Measurements from ENCODE around the gene GJE1. TPM values are rescaled to one million over a fixed set of nuclear protein-coding genes. Genes with fewer than 3 reads are reported as not detected.

GJE1 gene
- total RNA-seq, 2 donors from 2014 or later = not detected

- Mint-ChIP-seq H3K27ac (no peak overlapping the region), H3K4me3 (no peak overlapping the region), H3K4me1 (ENCODE audit: low read depth in 2 of 2) (peaks cover 0 to 3% of the 10 kb centered on the region in 2 donors), H3K27me3 (no peaks in the 10 kb centered on the region), H3K9me3 (peaks cover 3% of the 10 kb centered on the region), H3K36me3 (peaks cover 43% of the 10 kb centered on the region)
- DNase-seq (ENCODE audit: low spot score) (no peak), ATAC-seq (no peak)
Observed at GRCh38 chr6:142174703-142175102, 42.0 kb downstream of the GJE1 start.

- DNase-seq (ENCODE audit: low spot score) = no peak
- Mint-ChIP-seq H3K4me1 (ENCODE audit: low read depth in 2 of 2) (peaks cover 5 to 9% of the 10 kb centered on the region in 2 donors), H3K36me3 (peaks cover 40% of the 10 kb centered on the region), H3K27ac (no peak overlapping the region), H3K4me3 (no peak overlapping the region), H3K27me3 (no peaks in the 10 kb centered on the region), H3K9me3 (peaks cover 3% of the 10 kb centered on the region)
- no peak for ATAC-seq
Observed at GRCh38 chr6:142178129-142178528, 45.4 kb downstream of the GJE1 start.

- Mint-ChIP-seq H3K27ac (no peak overlapping the region), H3K27me3 (no peaks in the 10 kb centered on the region), H3K9me3 (no peaks in the 10 kb centered on the region), H3K36me3 (peaks cover 20% of the 10 kb centered on the region), H3K4me3 (no peak overlapping the region), H3K4me1 (ENCODE audit: low read depth in 2 of 2) (peaks cover 9 to 14% of the 10 kb centered on the region in 2 donors)
- no peak for ATAC-seq
- DNase-seq (ENCODE audit: low spot score) = no peak
Observed at GRCh38 chr6:142182004-142182403, 49.3 kb downstream of the GJE1 start.

GRCh38 chr6:142183351-142183750 is 50.6 kb downstream of the GJE1 start:
- Mint-ChIP-seq H3K9me3 (no peaks in the 10 kb centered on the region), H3K4me3 (no peak overlapping the region), H3K4me1 (ENCODE audit: low read depth in 2 of 2) (peaks cover 9 to 14% of the 10 kb centered on the region in 2 donors), H3K27me3 (no peaks in the 10 kb centered on the region), H3K27ac (no peak overlapping the region), H3K36me3 (peaks cover 7% of the 10 kb centered on the region)
- DNase-seq (ENCODE audit: low spot score) = no peak
- no peak for ATAC-seq

GRCh38 chr6:142184307-142184706 is 51.6 kb downstream of the GJE1 start:
- DNase-seq (ENCODE audit: low spot score) = no peak
- ATAC-seq = no peak
- no peak overlapping the region for H3K4me3 Mint-ChIP-seq
- H3K27ac Mint-ChIP-seq = no peak overlapping the region
- H3K27me3 Mint-ChIP-seq = no peaks in the 10 kb centered on the region
- H3K4me1 Mint-ChIP-seq (ENCODE audit: low read depth in 2 of 2) = peaks cover 9 to 14% of the 10 kb centered on the region in 2 donors
- peaks cover 5% of the 10 kb centered on the region for H3K36me3 Mint-ChIP-seq
- no peaks in the 10 kb centered on the region for H3K9me3 Mint-ChIP-seq

Other genes starting within 250 kb of the GJE1 start
- not detected for gene NMBR, start 14.2 kb downstream of the GJE1 start, total RNA-seq
- gene VTA1, start 14.3 kb downstream of the GJE1 start, total RNA-seq = 10 to 100 TPM; 32.6 to 48.0 TPM
- not detected for gene ADGRG6, start 169.1 kb downstream of the GJE1 start, total RNA-seq